Hepatocyte (in vitro differentiated cells): Measurements from ENCODE around the gene NUP214. TPM values are rescaled to one million over a fixed set of nuclear protein-coding genes. Genes with fewer than 3 reads are reported as not detected.

Experiments used
- DNase-seq: peaks from one replicate; pipeline ENCODE4 v3.0.0-alpha.2; 2016; ENCODE audit warnings: low spot score
- H2AFZ ChIP-seq: fragments of 200-600 bp; sonication (generic); 2 replicates; pipeline ENCODE4 v1.6.0; 2016; ENCODE audit warnings: antibody characterized with exemption, mild to moderate bottlenecking
- H3K27ac ChIP-seq: fragments of 200-600 bp; sonication (generic); 2 replicates; pipeline ENCODE4 v1.5.1; 2016; ENCODE audit warnings: mild to moderate bottlenecking
- H3K27me3 ChIP-seq: fragments of 200-600 bp; sonication (generic); 2 replicates; pipeline ENCODE4 v1.6.1; 2016
- H3K36me3 ChIP-seq: fragments of 200-600 bp; sonication (generic); replicated peaks from 2 replicates; pipeline ENCODE4 v1.5.1; 2016; ENCODE audit warnings: low read depth; ENCODE audit not compliant: insufficient read depth
- H3K4me1 ChIP-seq: fragments of 200-600 bp; sonication (generic); 2 replicates; pipeline ENCODE4 v1.5.1; 2016; ENCODE audit warnings: mild to moderate bottlenecking, moderate library complexity; ENCODE audit not compliant: insufficient read depth
- H3K4me2 ChIP-seq: fragments of 200-600 bp; sonication (generic); 2 replicates; pipeline ENCODE4 v1.6.0; 2016
- H3K4me3 ChIP-seq: fragments of 200-600 bp; sonication (generic); 2 replicates; pipeline ENCODE4 v1.5.1; 2016; ENCODE audit warnings: mild to moderate bottlenecking
- H3K79me2 ChIP-seq: fragments of 200-600 bp; sonication (generic); 2 replicates; pipeline ENCODE4 v1.6.0; 2017; ENCODE audit warnings: mild to moderate bottlenecking
- H3K9me2 ChIP-seq: fragments of 200-600 bp; sonication (generic); replicated peaks from 2 replicates; pipeline ENCODE4 v1.6.0; 2017; ENCODE audit warnings: mild to moderate bottlenecking; ENCODE audit not compliant: insufficient read depth
- H3K9me3 ChIP-seq: fragments of 200-600 bp; sonication (generic); 2 replicates; pipeline ENCODE4 v1.5.1; 2016; ENCODE audit warnings: low read depth, mild to moderate bottlenecking
- H4K20me1 ChIP-seq: fragments of 200-600 bp; sonication (generic); 2 replicates; pipeline ENCODE4 v1.6.0; 2016; ENCODE audit warnings: mild to moderate bottlenecking; ENCODE audit not compliant: insufficient read depth, poor library complexity, severe bottlenecking
- CTCF ChIP-seq: fragments of 200-600 bp; sonication (generic); IDR thresholded peaks from 2 replicates; pipeline ENCODE4 v1.5.1; 2016; ENCODE audit warnings: antibody characterized with exemption, mild to moderate bottlenecking; ENCODE audit not compliant: poor library complexity
- EZH2 ChIP-seq: fragments of 200-600 bp; sonication (generic); IDR thresholded peaks from 2 replicates; pipeline ENCODE4 v1.6.1; 2016; ENCODE audit warnings: antibody characterized with exemption, mild to moderate bottlenecking, borderline replicate concordance
- EZH2phosphoT487 ChIP-seq: fragments of 200-600 bp; sonication (generic); IDR thresholded peaks from one replicate; pipeline ENCODE4 v1.6.1; 2018; ENCODE audit warnings: antibody characterized with exemption, mild to moderate bottlenecking, low read depth, moderate library complexity; ENCODE audit not compliant: unreplicated experiment, severe bottlenecking
- WGBS: methylation state at CpG from one replicate; pipeline ENCODE4 v1.1.6; 2016; ENCODE audit warnings: low lambda C conversion rate; ENCODE audit errors: missing lambda C conversion rate; 5-methylcytosine and 5-hydroxymethylcytosine counted together
- polyA plus RNA-seq: library from polyadenylated mRNA; unstranded; fragments of >200 nt; fragmentation: Nextera tagmentation; extraction: Ambion mirVana; gene quantifications from 2 replicates; pipeline ENCODE4 v1.2.1, GENCODE V29; 2016
- total RNA-seq: library from RNA; depleted of rRNA; stranded (reverse); fragments of >200 nt; gene quantifications from 2 replicates; pipeline ENCODE4 v1.2.3, GENCODE V29; 2014

Gene NUP214
- total and polyA plus RNA-seq, 2 experiments from 2014 or later, result 13.7 to 18.1 TPM

GRCh38 chr9:131080589-131080988 lies 44.8 kb upstream of the NUP214 start:
- H4K20me1 ChIP-seq, result no peaks in the 10 kb centered on the region
- no peaks in the 10 kb centered on the region for H3K4me1 ChIP-seq
- H3K4me2 ChIP-seq, result no peak overlapping the region
- no peaks in the 10 kb centered on the region for H3K36me3 ChIP-seq
- WGBS, result 74% methylated on average over 9 of the region's 9 CpGs
- H3K27me3 ChIP-seq, result no peaks in the 10 kb centered on the region
- no peaks in the 10 kb centered on the region for H3K9me2 ChIP-seq
- H3K79me2 ChIP-seq, result no peaks in the 10 kb centered on the region
- H2AFZ ChIP-seq, result no peak overlapping the region
- no peak for TF ChIP-seq EZH2
- TF ChIP-seq EZH2phosphoT487, result no peak
- TF ChIP-seq CTCF, result no peak
- no peak overlapping the region for H3K4me3 ChIP-seq
- no peaks in the 10 kb centered on the region for H3K9me3 ChIP-seq
- H3K27ac ChIP-seq, result no peak overlapping the region
- no peak for DNase-seq

- H3K36me3 ChIP-seq, result no peaks in the 10 kb centered on the region
- no peaks in the 10 kb centered on the region for H3K9me2 ChIP-seq
- no peak overlapping the region for H3K4me3 ChIP-seq
- H3K79me2 ChIP-seq, result no peaks in the 10 kb centered on the region
- H2AFZ ChIP-seq, result no peak overlapping the region
- H3K27ac ChIP-seq, result no peak overlapping the region
- TF ChIP-seq EZH2 (no peak), EZH2phosphoT487 (no peak), CTCF (no peak)
- H3K27me3 ChIP-seq, result no peaks in the 10 kb centered on the region
- no peak overlapping the region for H3K4me2 ChIP-seq
- DNase-seq, result no peak
- 92% methylated on average over 9 of the region's 9 CpGs for WGBS
- no peaks in the 10 kb centered on the region for H3K4me1 ChIP-seq
- H3K9me3 ChIP-seq, result no peaks in the 10 kb centered on the region
- H4K20me1 ChIP-seq, result no peaks in the 10 kb centered on the region
These were observed 43.5 kb upstream of the NUP214 start for GRCh38 chr9:131081868-131082267.

DNA sequence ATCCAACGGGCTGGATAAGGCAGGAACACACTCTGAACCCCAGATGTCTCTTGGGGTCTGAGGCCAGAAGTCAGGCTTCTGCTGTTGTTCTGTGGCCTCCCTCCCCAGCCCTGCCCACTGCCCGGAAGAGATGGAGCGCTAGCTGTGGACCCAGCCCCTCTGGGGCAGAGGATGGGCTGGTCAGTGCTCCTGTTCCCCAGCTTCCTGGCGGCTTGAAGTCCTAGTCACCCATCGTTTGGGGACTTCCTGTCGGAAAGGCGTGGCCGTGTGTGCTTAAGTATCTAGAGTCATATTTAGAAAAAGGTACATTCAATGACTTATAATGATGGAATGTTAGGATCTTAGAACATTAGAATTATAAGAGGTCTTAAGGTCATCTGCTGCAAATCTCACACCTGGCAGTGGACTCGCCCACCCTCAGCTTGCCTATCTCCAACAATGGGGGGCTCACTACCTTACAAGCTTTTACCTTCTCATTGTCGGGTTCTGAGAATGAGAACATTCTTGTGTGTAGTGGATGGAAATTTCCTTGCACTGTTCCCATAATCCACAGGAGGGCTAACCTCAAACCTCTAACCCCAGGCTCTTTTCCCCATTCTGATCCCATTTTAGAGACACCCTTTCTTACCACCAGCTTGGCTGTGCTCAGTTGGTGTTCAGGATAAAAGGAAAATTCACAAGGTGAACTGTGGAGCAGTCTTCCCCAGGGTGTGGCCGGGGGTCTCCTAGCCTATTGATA lies 42.4 kb upstream of the NUP214 start:
- Histone ChIP-seq H2AFZ (no peak overlapping the region), H3K36me3 (no peaks in the 10 kb centered on the region), H3K9me2 (no peaks in the 10 kb centered on the region), H3K4me3 (no peak overlapping the region), H3K4me2 (no peak overlapping the region), H3K4me1 (no peaks in the 10 kb centered on the region), H3K27ac (no peak overlapping the region), H4K20me1 (no peaks in the 10 kb centered on the region), H3K9me3 (no peaks in the 10 kb centered on the region), H3K79me2 (no peaks in the 10 kb centered on the region), H3K27me3 (no peaks in the 10 kb centered on the region)
- WGBS, result 83% methylated on average over 10 of the region's 11 CpGs
- TF ChIP-seq EZH2 (no peak), EZH2phosphoT487 (no peak), CTCF (no peak)
- DNase-seq, result no peak
